ENCODE measurements around the gene DACH1. TPM values are rescaled to one million over a fixed set of nuclear protein-coding genes. Genes with fewer than 3 reads are reported as not detected.

Gene DACH1
- total RNA-seq, 1 donor from 2014 or later: not detected

GRCh38 chr13:71877256-71877653, 10.3 kb upstream of the DACH1 start:
- Mint-ChIP-seq H3K9me3 (peaks cover 2% of the 10 kb centered on the region), H3K27ac (no peak overlapping the region), H3K4me1 (no peaks in the 10 kb centered on the region), H3K27me3 (no peaks in the 10 kb centered on the region), H3K36me3 (ENCODE audit: low read depth) (no peaks in the 10 kb centered on the region), H3K4me3 (no peak overlapping the region)
- ATAC-seq (ENCODE audit: low read depth) (no peak), DNase-seq (no peak)
- CTCF ChIA-PET: no interaction called here
- intact Hi-C loops (cut with micrococcal nuclease): loop anchor here (5.0 kb wide), 2 partner anchors 590 to 1255 kb away; no protein-coding TSS in a partner anchor
- POLR2A ChIA-PET: no interaction called here
- TF ChIP-seq, protein P1, sequence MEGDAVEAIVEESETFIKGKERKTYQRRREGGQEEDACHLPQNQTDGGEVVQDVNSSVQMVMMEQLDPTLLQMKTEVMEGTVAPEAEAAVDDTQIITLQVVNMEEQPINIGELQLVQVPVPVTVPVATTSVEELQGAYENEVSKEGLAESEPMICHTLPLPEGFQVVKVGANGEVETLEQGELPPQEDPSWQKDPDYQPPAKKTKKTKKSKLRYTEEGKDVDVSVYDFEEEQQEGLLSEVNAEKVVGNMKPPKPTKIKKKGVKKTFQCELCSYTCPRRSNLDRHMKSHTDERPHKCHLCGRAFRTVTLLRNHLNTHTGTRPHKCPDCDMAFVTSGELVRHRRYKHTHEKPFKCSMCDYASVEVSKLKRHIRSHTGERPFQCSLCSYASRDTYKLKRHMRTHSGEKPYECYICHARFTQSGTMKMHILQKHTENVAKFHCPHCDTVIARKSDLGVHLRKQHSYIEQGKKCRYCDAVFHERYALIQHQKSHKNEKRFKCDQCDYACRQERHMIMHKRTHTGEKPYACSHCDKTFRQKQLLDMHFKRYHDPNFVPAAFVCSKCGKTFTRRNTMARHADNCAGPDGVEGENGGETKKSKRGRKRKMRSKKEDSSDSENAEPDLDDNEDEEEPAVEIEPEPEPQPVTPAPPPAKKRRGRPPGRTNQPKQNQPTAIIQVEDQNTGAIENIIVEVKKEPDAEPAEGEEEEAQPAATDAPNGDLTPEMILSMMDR (IDR thresholded peaks at IDR 0.05): no peak

- ATAC-seq (ENCODE audit: low read depth) (no peak), DNase-seq (no peak)
- TF ChIP-seq, protein P1 (IDR thresholded peaks at IDR 0.05): no peak
- Mint-ChIP-seq H3K27me3 (no peaks in the 10 kb centered on the region), H3K4me1 (no peaks in the 10 kb centered on the region), H3K27ac (no peak overlapping the region), H3K9me3 (peaks cover 2% of the 10 kb centered on the region), H3K4me3 (no peak overlapping the region), H3K36me3 (ENCODE audit: low read depth) (no peaks in the 10 kb centered on the region)
- intact Hi-C loops (cut with micrococcal nuclease): loop anchor here (5.0 kb wide), 2 partner anchors 589 to 1254 kb away; no protein-coding TSS in a partner anchor
- ChIA-PET CTCF (no interaction called here), POLR2A (no interaction called here)
Observed at GRCh38 chr13:71876648-71877255, 9.7 kb upstream of the DACH1 start.

GRCh38 chr13:71875823-71876222, 8.8 kb upstream of the DACH1 start:
- H3K4me3 Mint-ChIP-seq: no peak overlapping the region
- intact Hi-C loops (cut with micrococcal nuclease): loop anchor here (5.0 kb wide), 2 partner anchors 589 to 1254 kb away; no protein-coding TSS in a partner anchor
- H3K4me1 Mint-ChIP-seq: no peaks in the 10 kb centered on the region

DNA sequence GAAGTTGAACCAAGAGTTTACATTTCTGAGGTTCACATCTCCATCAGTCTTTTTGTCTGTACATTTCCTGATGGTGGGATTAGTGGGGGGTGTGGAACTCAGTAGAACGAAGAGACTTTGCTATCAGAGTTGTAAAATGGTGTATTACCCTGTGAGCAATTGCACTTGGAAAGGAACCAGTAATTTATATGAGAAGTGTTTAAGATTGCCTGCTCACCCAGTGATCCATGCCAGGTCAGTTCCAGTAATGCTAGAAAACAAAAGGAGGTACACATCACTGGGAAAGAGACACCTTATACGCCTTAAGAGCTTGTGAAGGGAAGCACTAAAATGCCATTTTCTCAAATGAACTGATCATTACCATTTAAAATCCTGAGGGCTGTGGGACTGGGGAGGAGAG, 7.5 kb upstream of the DACH1 start:
- ATAC-seq (ENCODE audit: low read depth) (no peak), DNase-seq (no peak)
- H3K27ac Mint-ChIP-seq: no peak overlapping the region
- ChIA-PET CTCF (no interaction called here), POLR2A (no interaction called here)
- TF ChIP-seq, protein P1 (IDR thresholded peaks at IDR 0.05): no peak
- H3K36me3 Mint-ChIP-seq (ENCODE audit: low read depth): no peaks in the 10 kb centered on the region
- H3K4me3 Mint-ChIP-seq: no peak overlapping the region
- H3K4me1 Mint-ChIP-seq: no peaks in the 10 kb centered on the region
- peaks cover 3% of the 10 kb centered on the region for H3K27me3 Mint-ChIP-seq
- intact Hi-C loops (cut with micrococcal nuclease): loop anchor here (5.0 kb wide), 1 partner anchor 853 kb away; the partner anchor contains the start of genes BORA and MZT1
- no peaks in the 10 kb centered on the region for H3K9me3 Mint-ChIP-seq

More at GRCh38 chr13:71875823-71876222, 8.8 kb upstream of the DACH1 start:
- ChIA-PET CTCF (no interaction called here), POLR2A (no interaction called here)
- Mint-ChIP-seq H3K36me3 (ENCODE audit: low read depth) (no peaks in the 10 kb centered on the region), H3K27me3 (no peaks in the 10 kb centered on the region), H3K27ac (no peak overlapping the region), H3K9me3 (no peaks in the 10 kb centered on the region)
- no peak for ATAC-seq (ENCODE audit: low read depth)
- DNase-seq: no peak
- TF ChIP-seq, protein P1 (IDR thresholded peaks at IDR 0.05): no peak

- ChIA-PET POLR2A (no interaction called here), CTCF (no interaction called here)
- ATAC-seq (ENCODE audit: low read depth) (no peak), DNase-seq (no peak)
- Mint-ChIP-seq H3K27me3 (peaks cover 7% of the 10 kb centered on the region), H3K36me3 (ENCODE audit: low read depth) (no peaks in the 10 kb centered on the region), H3K27ac (no peak overlapping the region), H3K4me3 (no peak overlapping the region), H3K4me1 (no peaks in the 10 kb centered on the region), H3K9me3 (no peaks in the 10 kb centered on the region)
- intact Hi-C loops (cut with micrococcal nuclease): loop anchor here (5.0 kb wide), 1 partner anchor 854 kb away; the partner anchor contains the start of genes BORA and MZT1
- TF ChIP-seq, protein P1 (IDR thresholded peaks at IDR 0.05): no peak
Observed at GRCh38 chr13:71873418-71874247, 6.6 kb upstream of the DACH1 start.
